ENCODE data around the gene CADPS. TPM values are rescaled to one million over a fixed set of nuclear protein-coding genes. Genes with fewer than 3 reads are reported as not detected.

The CADPS gene
- total and polyA plus RNA-seq, 12 donors: 1.4 to 36.6 (median 21.6) TPM

GRCh38 chr3:62749130-62749529 is 126.1 kb downstream of the CADPS start:
- no peak for TF ChIP-seq CTCF (IDR thresholded peaks at IDR 0.05)
- ATAC-seq: no peak
- H3K4me3 ChIP-seq: no peak overlapping the region
- no peak for DNase-seq
- H3K27me3 ChIP-seq: no peaks in the 10 kb centered on the region
- WGBS, 2 donors: 40 to 48% methylated on average over 4 of the region's 4 CpGs
- intact Hi-C loops (cut with DNase I): no loop called here
- H3K4me1 ChIP-seq: peaks cover 0 to 8% (median 0%) of the 10 kb centered on the region in 9 donors
- H3K27ac ChIP-seq: no peak overlapping the region
- H3K9me3 ChIP-seq: no peaks in the 10 kb centered on the region
- H3K36me3 ChIP-seq: no peaks in the 10 kb centered on the region

GRCh38 chr3:62737449-62737848 is 137.8 kb downstream of the CADPS start:
- 57 to 66% methylated on average over 3 of the region's 3 CpGs for WGBS, 2 donors

GRCh38 chr3:62735510-62735909 is 139.7 kb downstream of the CADPS start:
- TF ChIP-seq CTCF (IDR thresholded peaks at IDR 0.05): no peak
- no peak for DNase-seq
- intact Hi-C loops (cut with DNase I): no loop called here
- Histone ChIP-seq H3K36me3 (no peaks in the 10 kb centered on the region), H3K4me3 (no peak overlapping the region), H3K9me3 (peaks cover 0 to 8% (median 0%) of the 10 kb centered on the region in 11 donors), H3K27me3 (no peaks in the 10 kb centered on the region), H3K4me1 (no peaks in the 10 kb centered on the region), H3K27ac (no peak overlapping the region)
- 97 to 100% methylated on average over 1 of the region's 1 CpG for WGBS, 2 donors
- no peak for ATAC-seq

More at GRCh38 chr3:62737449-62737848, 137.8 kb downstream of the CADPS start:
- Histone ChIP-seq H3K36me3 (no peaks in the 10 kb centered on the region), H3K4me1 (no peaks in the 10 kb centered on the region), H3K27ac (no peak overlapping the region), H3K4me3 (no peak overlapping the region), H3K9me3 (peaks cover 0 to 8% (median 0%) of the 10 kb centered on the region in 11 donors), H3K27me3 (no peaks in the 10 kb centered on the region)
- intact Hi-C loops (cut with DNase I): no loop called here
- ATAC-seq (no peak), DNase-seq (no peak)
- TF ChIP-seq CTCF (IDR thresholded peaks at IDR 0.05): no peak

- no peak overlapping the region for H3K27ac ChIP-seq
Measured at GRCh38 chr3:62732183-62732904, 142.9 kb downstream of the CADPS start.

More at GRCh38 chr3:62732183-62732904, 142.9 kb downstream of the CADPS start:
- TF ChIP-seq CTCF (IDR thresholded peaks at IDR 0.05): no peak
- intact Hi-C loops (cut with DNase I): no loop called here
- H3K4me3 ChIP-seq: no peak overlapping the region
- no peaks in the 10 kb centered on the region for H3K36me3 ChIP-seq
- H3K27me3 ChIP-seq: no peaks in the 10 kb centered on the region
- no peaks in the 10 kb centered on the region for H3K4me1 ChIP-seq
- DNase-seq (no peak), ATAC-seq (no peak)
- WGBS, 2 donors: 79 to 81% methylated on average over 5 of the region's 5 CpGs
- no peaks in the 10 kb centered on the region for H3K9me3 ChIP-seq
